HG02610 (cell line): Measurements from ENCODE around the gene GATA5.

Experiments
- ATAC-seq: cut with Tn5 transposase; IDR thresholded peaks from one replicate; pipeline ENCODE4 v1.9.1; 2021; ENCODE audit warnings: mild to moderate bottlenecking, moderate library complexity; ENCODE audit not compliant: unreplicated experiment

Gene GATA5

GRCh38 chr20:62418709-62419487 lies 56.9 kb downstream of the GATA5 start:
- no peak for ATAC-seq

GRCh38 chr20:62417981-62418708 lies 57.6 kb downstream of the GATA5 start:
- no peak for ATAC-seq

- ATAC-seq = no peak
Measured at GRCh38 chr20:62416651-62417637, 58.9 kb downstream of the GATA5 start.

GRCh38 chr20:62415354-62416111 lies 60.3 kb downstream of the GATA5 start:
- no peak for ATAC-seq

- ATAC-seq = no peak
Measured at GRCh38 chr20:62413896-62414481, 61.8 kb downstream of the GATA5 start.
